GM21423 (cell line): ENCODE data around the gene TBC1D2.

Experiments used
- ATAC-seq: cut with Tn5 transposase; IDR thresholded peaks from one replicate; pipeline ENCODE4 v1.9.1; 2021; ENCODE audit warnings: mild to moderate bottlenecking, moderate library complexity; ENCODE audit not compliant: unreplicated experiment

Gene TBC1D2

GRCh38 chr9:98242426-98242825 is 13.0 kb downstream of the TBC1D2 start:
- ATAC-seq, result no peak

- ATAC-seq, result no peak
Observed at GRCh38 chr9:98241357-98242300, 13.8 kb downstream of the TBC1D2 start.

- ATAC-seq, result no peak
Observed at GRCh38 chr9:98240475-98240874, 15.0 kb downstream of the TBC1D2 start.

- no peak for ATAC-seq
Observed at GRCh38 chr9:98236901-98237487, 18.5 kb downstream of the TBC1D2 start.

GRCh38 chr9:98235126-98235525 is 20.3 kb downstream of the TBC1D2 start:
- no peak for ATAC-seq

GRCh38 chr9:98234245-98234825 is 21.1 kb downstream of the TBC1D2 start:
- ATAC-seq, result no peak

GRCh38 chr9:98232926-98233325 is 22.5 kb downstream of the TBC1D2 start:
- no peak for ATAC-seq

GRCh38 chr9:98231770-98232478 is 23.5 kb downstream of the TBC1D2 start:
- ATAC-seq, result no peak

- no peak for ATAC-seq
Observed at GRCh38 chr9:98230789-98231188, 24.7 kb downstream of the TBC1D2 start.

GRCh38 chr9:98230304-98230703 is 25.1 kb downstream of the TBC1D2 start:
- no peak for ATAC-seq

- ATAC-seq, result no peak
Observed at GRCh38 chr9:98229620-98230019, 25.8 kb downstream of the TBC1D2 start.

GRCh38 chr9:98229090-98229395 is 26.4 kb downstream of the TBC1D2 start:
- ATAC-seq, result no peak

GRCh38 chr9:98228392-98229089 is 26.9 kb downstream of the TBC1D2 start:
- no peak for ATAC-seq

GRCh38 chr9:98227883-98228282 is 27.6 kb downstream of the TBC1D2 start:
- no peak for ATAC-seq

- ATAC-seq, result no peak
Observed at GRCh38 chr9:98226957-98227356, 28.5 kb downstream of the TBC1D2 start.

GRCh38 chr9:98226516-98226915 is 28.9 kb downstream of the TBC1D2 start:
- ATAC-seq, result no peak

GRCh38 chr9:98225015-98225442 is 30.4 kb downstream of the TBC1D2 start:
- ATAC-seq, result no peak

- ATAC-seq, result no peak
Observed at GRCh38 chr9:98222885-98223691, 32.4 kb downstream of the TBC1D2 start.

- no peak for ATAC-seq
Observed at GRCh38 chr9:98220911-98221310, 34.5 kb downstream of the TBC1D2 start.

GRCh38 chr9:98219794-98220370 is 35.6 kb downstream of the TBC1D2 start:
- ATAC-seq, result no peak
